ENCODE data around the gene FANCE.

- TF ChIP-seq, protein P1, sequence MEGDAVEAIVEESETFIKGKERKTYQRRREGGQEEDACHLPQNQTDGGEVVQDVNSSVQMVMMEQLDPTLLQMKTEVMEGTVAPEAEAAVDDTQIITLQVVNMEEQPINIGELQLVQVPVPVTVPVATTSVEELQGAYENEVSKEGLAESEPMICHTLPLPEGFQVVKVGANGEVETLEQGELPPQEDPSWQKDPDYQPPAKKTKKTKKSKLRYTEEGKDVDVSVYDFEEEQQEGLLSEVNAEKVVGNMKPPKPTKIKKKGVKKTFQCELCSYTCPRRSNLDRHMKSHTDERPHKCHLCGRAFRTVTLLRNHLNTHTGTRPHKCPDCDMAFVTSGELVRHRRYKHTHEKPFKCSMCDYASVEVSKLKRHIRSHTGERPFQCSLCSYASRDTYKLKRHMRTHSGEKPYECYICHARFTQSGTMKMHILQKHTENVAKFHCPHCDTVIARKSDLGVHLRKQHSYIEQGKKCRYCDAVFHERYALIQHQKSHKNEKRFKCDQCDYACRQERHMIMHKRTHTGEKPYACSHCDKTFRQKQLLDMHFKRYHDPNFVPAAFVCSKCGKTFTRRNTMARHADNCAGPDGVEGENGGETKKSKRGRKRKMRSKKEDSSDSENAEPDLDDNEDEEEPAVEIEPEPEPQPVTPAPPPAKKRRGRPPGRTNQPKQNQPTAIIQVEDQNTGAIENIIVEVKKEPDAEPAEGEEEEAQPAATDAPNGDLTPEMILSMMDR (IDR thresholded peaks at IDR 0.05): no peak
- TF ChIP-seq EZH2 (IDR thresholded peaks at IDR 0.05) (no peak), EZH2phosphoT487 (IDR thresholded peaks at IDR 0.05) (no peak)
Observed at GRCh38 chr6:35474131-35474941, 22.2 kb downstream of the FANCE start.

Data from neural progenitor cell (in vitro differentiated cells).